ENCODE measurements around the gene DAP. TPM values are rescaled to one million over a fixed set of nuclear protein-coding genes. Genes with fewer than 3 reads are reported as not detected.

DAP gene
- total and polyA plus RNA-seq, 2 experiments from 2014 or later, result 35.7 to 37.6 TPM

- H3K27ac ChIP-seq (ENCODE audit: low read depth), result no peak overlapping the region
- no peaks in the 10 kb centered on the region; the same call in 1 of the 2 replicates for H4K20me1 ChIP-seq (replicated peaks; ENCODE audit: insufficient read depth)
- no peak for ATAC-seq
Observed at GRCh38 chr5:10726179-10726912, 34.7 kb downstream of the DAP start.

More at GRCh38 chr5:10726179-10726912, 34.7 kb downstream of the DAP start:
- Mint-ChIP-seq H3K9me3 (no peaks in the 10 kb centered on the region), H3K4me3 (no peak overlapping the region), H3K36me3 (ENCODE audit: low read depth) (peaks cover 3% of the 10 kb centered on the region; the same call in 1 of the 3 replicates), H3K4me1 (peaks cover 6% of the 10 kb centered on the region; the same call in 2 of the 3 replicates), H3K27me3 (ENCODE audit: insufficient read depth, low read depth, poor library complexity) (no peaks in the 10 kb centered on the region), H3K27ac (no peak overlapping the region)
- Histone ChIP-seq H3K27me3 (ENCODE audit: insufficient read depth) (no peaks in the 10 kb centered on the region), H3F3A (replicated peaks; ENCODE audit: low read depth) (no peaks in the 10 kb centered on the region), H3K79me2 (replicated peaks; ENCODE audit: insufficient read depth) (no peaks in the 10 kb centered on the region), H3K4me1 (ENCODE audit: insufficient read depth) (no peaks in the 10 kb centered on the region), H3K4me3 (no peak overlapping the region), H3K36me3 (ENCODE audit: insufficient read depth) (no peaks in the 10 kb centered on the region), H3K9me2 (ENCODE audit: insufficient read depth) (0 out of 2 replicates have a peak, but pooled peaks cover 1% of the 10 kb centered on the region), H2AFZ (no peak overlapping the region), H3K4me2 (no peak overlapping the region)
- TF ChIP-seq CREB1 (CRISPR knock-in tag; IDR thresholded peaks at IDR 0.05; ENCODE audit: low read depth) (no peak), EZH2phosphoT487 (IDR thresholded peaks at IDR 0.05; ENCODE audit: unreplicated experiment) (no peak), STAT1 (IDR thresholded peaks at IDR 0.05; ENCODE audit: unreplicated experiment) (no peak), ZNF331 (CRISPR knock-in tag; IDR thresholded peaks at IDR 0.05; ENCODE audit: low read depth) (no peak), ZNF114 (CRISPR knock-in tag; IDR thresholded peaks at IDR 0.05) (no peak), ETS1 (IDR thresholded peaks at IDR 0.05) (no peak), REST (IDR thresholded peaks at IDR 0.05; ENCODE audit: unreplicated experiment) (no peak), NANOG (IDR thresholded peaks at IDR 0.05; ENCODE audit: borderline replicate concordance) (no peak), POLR2AphosphoS5 (IDR thresholded peaks at IDR 0.05; ENCODE audit: low read depth) (no peak), EZH2 (IDR thresholded peaks at IDR 0.05; ENCODE audit: low read depth, unreplicated experiment) (no peak), ZNF462 (CRISPR knock-in tag; IDR thresholded peaks at IDR 0.05) (no peak), JUNB (IDR thresholded peaks at IDR 0.05; ENCODE audit: unreplicated experiment) (no peak), CTCF (conservative IDR thresholded peaks at IDR 0.05; ENCODE audit: low read depth in 2 of 2) (no peak)
- no peak for DNase-seq (ENCODE audit: low spot score)
